ENCODE measurements around the gene REV3L. TPM values are rescaled to one million over a fixed set of nuclear protein-coding genes. Genes with fewer than 3 reads are reported as not detected.

Gene REV3L
- total and polyA plus RNA-seq, 2 of the 8 experiments (the other 6 are each of a cell fraction or from before 2014, with no cell fraction given): 2.1 to 6.6 TPM

DNA sequence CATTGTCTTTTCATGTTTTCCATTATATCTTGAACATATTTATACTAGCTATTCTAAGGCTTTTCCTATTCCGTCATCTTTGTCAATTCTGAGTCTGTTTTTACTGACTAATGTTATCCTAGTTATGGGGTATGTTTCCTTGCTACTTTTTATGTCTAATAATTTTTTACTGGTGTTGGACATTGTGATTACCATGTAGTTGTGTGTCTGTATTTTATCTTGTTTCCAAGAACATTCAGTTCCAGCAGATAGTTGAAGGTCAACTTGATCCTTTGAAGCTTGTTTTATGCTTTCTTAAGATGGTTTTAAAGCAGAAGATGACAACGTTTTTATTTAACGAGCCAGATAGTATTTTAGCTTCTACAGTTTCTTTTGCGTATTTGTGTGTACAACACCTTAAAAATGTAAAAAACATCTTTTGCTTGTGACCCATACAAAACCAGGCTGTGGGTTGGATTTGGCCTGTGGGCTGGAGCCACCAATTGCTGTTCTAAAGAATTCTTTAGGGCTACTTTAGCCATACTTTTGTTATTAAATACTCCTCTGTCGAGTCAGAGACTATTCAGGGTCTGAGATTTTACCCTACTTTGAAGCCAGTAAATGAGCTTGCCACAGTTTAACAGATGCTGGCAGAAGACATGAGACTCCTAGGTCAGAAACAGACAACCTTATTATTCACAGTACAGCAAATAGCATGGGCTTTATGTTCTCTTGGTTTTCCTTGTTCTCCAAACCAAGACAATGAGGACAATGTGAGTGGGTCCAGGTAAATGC is 38.7 kb upstream of the REV3L start:
- no peak for DNase-seq (ENCODE audit: low read depth in 1 of 2, low spot score in 2 of 2)
- H2BK20ac ChIP-seq (ENCODE audit: low read length): no peak overlapping the region
- H4K8ac ChIP-seq (ENCODE audit: extremely low read depth, insufficient read depth, low read length): no peak overlapping the region
- no peak overlapping the region for H2AK5ac ChIP-seq (ENCODE audit: low read depth, low read length)
- H3K23ac ChIP-seq (ENCODE audit: insufficient read length): no peak overlapping the region
- H4K20me1 ChIP-seq (replicated peaks in 1 of 2; ENCODE audit: control insufficient read depth in 1 of 2, insufficient read depth in 2 of 2, low read length in 2 of 2): no peaks in the 10 kb centered on the region
- no peak overlapping the region for H4K5ac ChIP-seq (ENCODE audit: insufficient read length, low read depth, low read length)
- H3K79me2 ChIP-seq (ENCODE audit: control insufficient read depth in 1 of 2, insufficient read depth in 2 of 2, low read length in 2 of 2): peaks cover 0 to 4% of the 10 kb centered on the region in 2 experiments; a peak in 1 of 4 replicates
- CTCF ChIA-PET (ENCODE audit: partially characterized antibody): interaction anchor here (1.3 kb wide), 1 partner anchor 15 kb away, joined by 3 read pairs; no protein-coding TSS in a partner anchor
- no peak overlapping the region for H2BK120ac ChIP-seq (replicated peaks; ENCODE audit: low read depth, low read length)
- H3K23me2 ChIP-seq (ENCODE audit: low read depth, low read length): no peaks in the 10 kb centered on the region
- H3K14ac ChIP-seq (ENCODE audit: insufficient read length): no peak overlapping the region
- H2BK12ac ChIP-seq (ENCODE audit: low read depth, low read length): no peak overlapping the region
- H2AFZ ChIP-seq (ENCODE audit: low read length): no peak overlapping the region
- no peak overlapping the region for H2BK15ac ChIP-seq (ENCODE audit: low read length)
- POLR2A ChIA-PET (ENCODE audit: partially characterized antibody): interaction anchor here (0.9 to 1.2 kb wide), 2 partner anchors 37 to 44 kb away, joined by 3 to 4 read pairs; no protein-coding TSS in a partner anchor
- no peaks in the 10 kb centered on the region for H3K27me3 ChIP-seq (replicated peaks in 1 of 4; ENCODE audit: control insufficient read depth in 3 of 4, extremely low read depth in 1 of 4, insufficient read depth in 3 of 4, low read length in 3 of 4)
- no peaks in the 10 kb centered on the region for H3K36me3 ChIP-seq (ENCODE audit: control insufficient read depth in 2 of 4, insufficient read depth in 4 of 4, low read length in 3 of 4)
- 95% methylated on average over 5 of the region's 5 CpGs; no CpG with 5 or more reads in 1 of the 2 experiments for WGBS, 2 experiments (ENCODE audit: extremely low coverage in 1 of 2, insufficient coverage in 1 of 2, insufficient read length in 1 of 2, insufficient replicate concordance in 2 of 2, low coverage in 1 of 2, low lambda C conversion rate in 2 of 2, missing lambda C conversion rate in 1 of 2)
- H3K18ac ChIP-seq (ENCODE audit: extremely low read depth, low read length): no peak overlapping the region
- no peak overlapping the region for H3K27ac ChIP-seq (ENCODE audit: low read depth, low read length)
- no peak overlapping the region for H2BK5ac ChIP-seq (ENCODE audit: low read depth, low read length)
- FAIRE-seq: no peak
- peaks cover 0 to 6% (median 4%) of the 10 kb centered on the region in 4 experiments; a peak in 4 of 7 replicates for H3K4me1 ChIP-seq (replicated peaks in 1 of 4; ENCODE audit: control insufficient read depth in 3 of 4, insufficient read depth in 4 of 4, low read length in 3 of 4)
- H3K56ac ChIP-seq (replicated peaks; ENCODE audit: insufficient read length, low read depth, low read length): no peak overlapping the region
- H3K4ac ChIP-seq (replicated peaks; ENCODE audit: insufficient read length, low read depth, low read length): no peak overlapping the region
- no peak overlapping the region for H4K91ac ChIP-seq (replicated peaks; ENCODE audit: insufficient read length, low read length)
- H3K4me2 ChIP-seq (ENCODE audit: insufficient read depth in 1 of 2, low read depth in 2 of 2, low read length in 2 of 2): no peak overlapping the region
- no peak for TF ChIP-seq GABPA (IDR thresholded peaks at IDR 0.05; ENCODE audit: borderline replicate concordance, insufficient read depth, low read length)
- TF ChIP-seq MAX (IDR thresholded peaks at IDR 0.05): no peak
- no peak for TF ChIP-seq JUN (IDR thresholded peaks at IDR 0.05; ENCODE audit: low read depth, low read length)
- TF ChIP-seq RFX5 (IDR thresholded peaks at IDR 0.05; ENCODE audit: borderline replicate concordance, low read depth, low read length): no peak
- TF ChIP-seq TCF12 (IDR thresholded peaks at IDR 0.05; ENCODE audit: low read depth, low read length): no peak
- no peak for TF ChIP-seq SIX5 (IDR thresholded peaks at IDR 0.05; ENCODE audit: low read depth, low read length)
- H3K9me3 ChIP-seq (ENCODE audit: insufficient read depth in 2 of 2, low read depth in 1 of 2, low read length in 1 of 2): no peaks in the 10 kb centered on the region
- no peak overlapping the region for H3K9ac ChIP-seq (replicated peaks in 1 of 4; ENCODE audit: extremely low read depth in 1 of 4, low read depth in 3 of 4, low read length in 3 of 4)
- no peak overlapping the region for H3K4me3 ChIP-seq (ENCODE audit: extremely low read depth in 1 of 4, insufficient read depth in 2 of 4, low read depth in 3 of 4, low read length in 4 of 4)
- no peaks in the 10 kb centered on the region; the same call in 1 of the 2 replicates for H3K79me1 ChIP-seq (ENCODE audit: low read depth, low read length)

Data from H1 (cell line).